HG03108 (cell line): ENCODE data around the gene ATP5PD.

Experiments
- ATAC-seq: cut with Tn5 transposase; IDR thresholded peaks from one replicate; pipeline ENCODE4 v1.9.1; 2021; ENCODE audit warnings: moderate library complexity; ENCODE audit not compliant: unreplicated experiment

The ATP5PD gene

GRCh38 chr17:75001915-75002843 lies 44.6 kb downstream of the ATP5PD start:
- ATAC-seq, result no peak

- ATAC-seq, result no peak
Measured at GRCh38 chr17:74999523-74999922, 47.2 kb downstream of the ATP5PD start.

- ATAC-seq, result no peak
Measured at GRCh38 chr17:74998783-74999182, 48.0 kb downstream of the ATP5PD start.

GRCh38 chr17:74995847-74996246 lies 50.9 kb downstream of the ATP5PD start:
- ATAC-seq, result no peak

GRCh38 chr17:74994440-74994839 lies 52.3 kb downstream of the ATP5PD start:
- no peak for ATAC-seq

GRCh38 chr17:74992223-74992622 lies 54.5 kb downstream of the ATP5PD start:
- ATAC-seq, result no peak

- no peak for ATAC-seq
Measured at GRCh38 chr17:74990581-74991105, 56.1 kb downstream of the ATP5PD start.
